NCI-H2227 treated with DMSO at 0.1 percent for 48 hours (cell line): ENCODE results near the gene HCK.
"Not testable (repeated sequence)": the region's sequence is repeated elsewhere in the genome, so short reads cannot be mapped to it uniquely, and the experiment has no call there.

Source experiments
- DNase-seq: peaks from one replicate; lab custom pipeline; 2025; lab: John Stamatoyannopoulos, UW

The HCK gene

DNA sequence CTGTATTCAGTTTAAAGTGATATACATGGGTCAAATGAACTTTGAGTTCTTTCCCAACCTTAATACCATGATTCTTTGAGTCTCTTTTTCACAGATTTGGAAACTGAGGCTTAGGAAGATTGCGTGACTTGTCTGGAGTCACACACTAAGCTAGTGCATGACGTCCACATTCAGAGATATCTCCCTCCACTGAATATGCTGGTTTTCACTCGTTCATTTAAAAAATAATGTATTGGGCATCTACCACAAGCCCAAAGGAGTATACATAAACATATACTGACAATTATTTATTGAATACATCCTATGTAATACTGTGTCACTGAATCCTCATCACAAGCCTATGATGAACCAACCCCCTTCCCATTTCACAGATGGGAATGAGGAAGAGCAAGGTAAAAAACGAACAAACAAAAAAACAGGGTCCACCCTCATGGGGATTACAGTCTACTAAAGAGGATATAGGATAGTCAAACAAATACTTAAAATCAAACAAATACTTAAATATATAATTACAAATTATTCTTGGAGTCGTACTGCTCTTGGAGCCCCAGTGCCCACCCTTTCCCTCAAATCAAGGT lies 56.9 kb downstream of the HCK start:
- no peak for DNase-seq

- DNase-seq, result peak; percentile 97
These were observed 57.5 kb downstream of the HCK start, which contains the start of gene TM9SF4 for GRCh38 chr20:32109392-32110172. Gene TM9SF4 (plus strand): TSS chr20:32109714. CDS start chr20:32109741, 27 bp downstream.

DNA sequence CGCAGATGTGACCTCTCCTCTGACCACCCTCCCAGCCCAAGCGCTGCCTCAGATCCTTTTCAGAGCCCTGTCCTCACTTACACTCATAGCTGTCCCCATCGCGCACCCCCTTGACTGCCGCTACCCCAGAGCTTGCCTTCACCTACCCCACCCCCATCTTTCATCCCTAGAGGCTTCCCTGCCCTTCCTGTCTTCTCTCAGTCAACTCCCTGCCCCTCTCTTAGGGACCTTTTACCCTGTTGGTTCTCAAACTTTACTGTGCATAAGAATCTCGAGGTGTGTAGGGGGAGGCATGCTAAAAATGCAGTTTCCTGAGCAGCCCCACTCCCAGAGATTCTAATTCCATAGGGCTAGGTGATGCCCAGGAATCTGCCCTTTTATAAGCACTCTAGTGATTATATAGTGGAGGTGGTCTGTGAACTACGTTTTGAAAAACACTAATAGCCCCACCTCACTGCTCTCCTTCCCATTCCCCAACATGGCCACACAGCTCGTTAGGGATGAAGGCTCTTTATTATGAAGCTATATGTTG lies 58.2 kb downstream of the HCK start:
- no peak for DNase-seq

DNA sequence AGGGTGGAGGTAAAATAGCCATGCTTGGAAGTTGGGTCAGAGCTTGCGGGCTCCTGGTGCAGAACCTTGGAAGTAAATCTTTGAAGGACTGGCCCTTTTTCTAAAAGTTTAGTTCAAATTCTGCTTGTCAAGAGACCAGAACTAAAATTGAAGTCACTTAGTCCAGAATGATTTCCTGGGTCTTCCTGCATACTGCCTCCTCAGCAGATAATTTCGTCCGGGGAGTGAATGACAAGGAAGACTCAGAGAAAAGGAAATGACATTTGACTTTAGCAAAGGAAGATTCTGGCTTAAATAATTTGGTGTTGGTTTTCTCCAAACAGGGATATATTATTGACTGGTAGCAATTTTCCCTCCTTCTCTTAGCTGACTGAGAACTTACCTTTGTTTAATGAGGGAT lies 58.7 kb downstream of the HCK start:
- no peak for DNase-seq

GRCh38 chr20:32111156-32111686 lies 59.2 kb downstream of the HCK start:
- no peak for DNase-seq

GRCh38 chr20:32111753-32112152 lies 59.7 kb downstream of the HCK start:
- no peak for DNase-seq

GRCh38 chr20:32112841-32113240 lies 60.8 kb downstream of the HCK start:
- DNase-seq, result no peak

GRCh38 chr20:32113591-32114260 lies 61.7 kb downstream of the HCK start:
- DNase-seq, result no peak

DNA sequence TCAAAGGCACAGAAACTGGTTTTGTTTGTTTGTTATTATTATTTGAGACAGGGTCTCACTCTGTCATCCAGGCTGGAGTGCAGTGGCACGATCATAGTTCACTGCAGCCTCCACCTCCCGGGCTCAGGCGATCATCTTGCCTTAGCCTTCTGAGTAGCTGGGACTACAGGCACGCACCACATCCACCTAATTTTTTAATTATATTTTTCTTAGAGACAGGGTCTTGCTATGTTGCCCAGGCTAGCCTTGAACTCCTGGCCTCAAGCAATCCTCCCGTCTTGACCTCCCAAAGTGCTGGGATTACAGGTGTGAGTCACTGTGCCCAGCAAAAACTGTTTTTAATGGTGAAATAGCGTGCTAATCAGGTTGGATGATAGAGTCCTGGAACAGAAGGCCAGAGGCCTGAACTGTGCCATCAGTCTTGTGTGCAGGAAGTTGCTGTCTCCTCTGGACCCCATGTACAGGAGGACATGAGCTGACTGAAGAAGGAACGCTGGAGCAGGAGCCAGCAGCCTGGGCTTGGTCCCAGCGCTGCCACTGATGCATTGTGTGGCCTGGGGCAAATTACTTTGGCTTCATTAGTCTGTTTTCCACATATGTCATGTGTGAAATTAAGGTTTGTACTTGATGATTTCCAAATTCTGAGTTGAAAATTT lies 62.4 kb downstream of the HCK start:
- DNase-seq, result no peak

- DNase-seq, result no peak
These were observed 63.2 kb downstream of the HCK start for GRCh38 chr20:32115211-32115767.

- peak; percentile 60 for DNase-seq
These were observed 64.1 kb downstream of the HCK start for GRCh38 chr20:32116079-32116521.

DNA sequence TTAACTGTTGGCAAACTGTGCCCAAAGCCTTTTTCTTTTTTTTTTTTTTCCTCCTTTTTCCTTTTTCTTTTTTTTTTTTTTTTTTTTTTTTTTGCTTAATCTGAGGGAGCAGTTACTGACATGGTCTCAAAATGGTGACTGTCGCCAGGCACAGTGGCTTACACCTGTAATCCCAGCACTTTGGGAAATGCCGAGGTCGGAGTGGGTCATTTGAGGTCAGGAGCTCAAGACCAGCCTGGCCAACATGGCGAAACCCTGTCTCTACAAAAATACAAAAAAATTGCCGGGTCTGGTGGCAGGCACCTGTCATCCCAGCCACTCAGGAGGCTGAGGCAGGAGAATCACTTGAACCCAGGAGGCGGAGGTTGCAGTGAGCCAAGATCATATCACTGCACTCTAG lies 64.8 kb downstream of the HCK start:
- not testable (repeated sequence) for DNase-seq

DNA sequence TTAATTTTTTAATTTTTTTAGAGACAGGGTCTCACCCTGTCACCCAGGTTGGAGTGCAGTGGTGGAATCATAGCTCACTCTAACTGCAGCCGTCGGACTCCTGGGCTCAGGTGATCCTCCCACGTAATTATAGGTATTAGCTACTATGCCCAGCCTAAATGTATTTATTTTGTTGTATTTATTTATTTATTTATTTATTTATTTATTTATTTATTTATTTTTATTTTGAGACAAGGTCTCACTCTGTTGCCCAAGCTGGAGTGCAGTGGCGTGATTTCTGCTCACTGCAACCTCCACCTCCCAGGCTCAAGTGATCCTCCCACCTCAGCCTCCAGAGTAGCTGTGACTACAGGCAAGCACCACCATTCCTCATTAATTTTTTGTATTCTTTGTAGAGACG lies 66.4 kb downstream of the HCK start:
- not testable (repeated sequence) for DNase-seq

DNA sequence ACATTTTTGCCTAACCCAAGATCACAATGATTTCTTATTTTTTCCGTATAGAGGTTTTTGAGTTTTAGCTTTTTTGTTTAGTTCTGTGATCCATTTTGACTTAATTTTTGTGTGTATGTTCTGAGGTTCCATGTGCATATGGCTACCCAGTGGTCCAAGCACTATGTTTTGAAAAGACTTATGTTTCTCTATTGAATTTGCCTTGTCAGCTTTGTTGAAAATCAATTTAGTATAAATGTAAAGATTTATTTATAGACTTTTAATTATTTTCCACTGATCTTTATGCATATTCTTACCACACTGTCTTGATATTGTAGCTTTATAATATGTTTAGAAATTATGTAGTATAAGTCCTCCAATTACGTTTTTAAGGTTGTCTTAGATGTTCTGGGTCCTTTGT lies 67.7 kb downstream of the HCK start:
- DNase-seq, result no peak

GRCh38 chr20:32121908-32122307 lies 69.9 kb downstream of the HCK start:
- DNase-seq, result not testable (repeated sequence)

GRCh38 chr20:32123088-32123487 lies 71.0 kb downstream of the HCK start:
- no peak for DNase-seq

DNA sequence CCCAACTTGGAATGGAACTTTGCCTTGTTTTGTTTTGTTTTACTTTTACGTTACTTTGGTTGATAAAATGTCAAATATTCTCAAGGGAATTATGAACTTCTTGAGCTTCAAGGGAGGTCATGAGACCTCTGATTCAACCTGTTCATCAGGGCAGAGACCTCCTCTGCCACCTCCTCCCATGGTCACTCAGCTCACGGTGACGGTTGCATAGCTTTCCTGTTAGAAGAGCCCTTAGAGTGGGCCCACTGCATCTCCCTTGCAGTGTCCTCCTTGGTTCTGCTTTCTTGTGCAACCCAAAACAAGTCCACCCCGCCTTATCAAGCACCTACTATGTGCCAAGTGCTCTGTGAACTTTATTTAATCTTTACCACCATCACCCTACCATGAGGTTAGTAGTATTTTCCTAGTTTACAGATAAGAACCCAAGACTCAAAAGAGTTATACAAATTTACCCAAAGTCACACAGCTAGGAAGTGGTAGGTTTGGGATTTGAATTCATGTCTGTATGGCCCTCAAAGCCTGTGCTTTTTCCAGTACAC lies 72.9 kb downstream of the HCK start:
- no peak for DNase-seq

GRCh38 chr20:32125506-32125905 lies 73.5 kb downstream of the HCK start:
- no peak for DNase-seq

DNA sequence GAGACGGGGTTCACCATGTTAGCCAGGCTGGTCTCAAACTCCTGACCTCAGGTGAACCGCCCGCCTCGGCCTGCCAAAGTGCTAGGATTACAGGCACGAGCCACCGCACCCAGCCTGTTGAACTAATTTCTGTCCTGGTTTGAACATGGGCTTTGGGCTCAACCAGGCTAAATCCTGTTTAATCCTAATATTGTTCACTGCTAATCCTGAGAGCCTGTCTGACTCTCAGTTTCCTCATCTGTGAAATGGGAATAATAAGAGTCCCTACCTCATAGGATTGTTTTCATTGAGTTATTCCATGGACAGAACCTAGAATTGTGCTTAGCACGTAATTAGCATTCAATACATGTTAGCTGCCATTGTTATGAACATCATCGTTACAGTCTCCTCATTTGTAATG lies 74.9 kb downstream of the HCK start:
- no peak for DNase-seq

- no peak for DNase-seq
These were observed 75.3 kb downstream of the HCK start for GRCh38 chr20:32127347-32127746.

- no peak for DNase-seq
These were observed 76.1 kb downstream of the HCK start for GRCh38 chr20:32128167-32128566.
